ENCODE measurements around the gene FOXA3. TPM values are rescaled to one million over a fixed set of nuclear protein-coding genes. Genes with fewer than 3 reads are reported as not detected.

Gene FOXA3
- total RNA-seq, 2 donors from 2014 or later = not detected

GRCh38 chr19:45826934-45827333 is 37.2 kb upstream of the FOXA3 start:
- intact Hi-C loops (cut with DNase I) = no loop called here
- no peak for DNase-seq
- ATAC-seq = no peak

DNA sequence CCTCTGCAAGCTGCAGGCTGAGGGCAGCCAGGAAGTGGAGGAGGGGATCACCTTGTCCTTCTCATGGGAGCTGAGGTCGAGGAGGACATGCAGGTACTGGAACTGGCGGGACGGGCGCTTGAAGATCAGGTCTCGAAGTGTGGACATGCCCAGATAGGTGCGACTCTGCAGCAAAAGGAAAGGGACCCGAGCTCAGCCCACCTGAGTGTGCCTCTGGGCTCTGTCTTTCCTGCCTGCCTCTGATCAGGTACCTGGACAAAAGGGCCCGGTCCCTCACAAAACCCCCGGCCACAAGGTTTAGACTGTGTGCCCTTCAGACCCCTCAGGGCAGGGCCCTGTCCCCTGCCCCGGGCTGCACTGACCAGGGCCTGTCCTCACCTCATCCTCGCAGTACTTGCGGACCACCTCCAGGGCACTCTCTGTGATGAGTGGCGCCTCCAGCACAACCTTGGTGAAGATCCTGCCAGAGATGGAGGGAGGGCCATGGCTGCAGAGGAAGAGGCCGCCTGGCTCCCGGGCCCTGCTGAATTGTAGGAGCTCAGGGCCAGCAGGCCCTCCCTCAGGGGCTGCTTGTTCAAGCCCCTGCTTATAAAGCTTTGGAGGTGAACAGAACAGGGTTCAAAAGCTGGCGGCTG is 36.5 kb upstream of the FOXA3 start:
- ATAC-seq (no peak), DNase-seq (no peak)
- intact Hi-C loops (cut with DNase I) = no loop called here

DNA sequence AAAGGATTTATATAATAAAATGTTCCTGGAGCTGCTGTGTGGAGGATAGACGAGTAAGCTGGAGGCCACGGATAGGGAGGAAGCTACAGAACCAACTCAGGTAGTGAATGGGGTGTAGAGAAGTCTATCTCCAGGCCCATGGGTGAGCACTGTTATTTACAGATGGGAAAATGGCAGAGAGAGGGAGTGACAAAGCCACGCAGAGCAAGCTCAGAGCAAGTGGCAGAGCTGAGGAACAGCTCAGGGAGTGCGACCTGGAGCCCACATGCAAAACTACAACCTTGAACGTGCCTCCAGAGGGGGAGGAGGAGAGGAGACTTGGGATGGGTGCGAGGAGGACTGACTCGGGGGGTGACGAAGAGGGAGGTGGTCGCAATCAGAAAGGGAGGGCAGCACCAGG is 35.6 kb upstream of the FOXA3 start:
- no peak for ATAC-seq
- intact Hi-C loops (cut with DNase I) = no loop called here
- no peak for DNase-seq

DNA sequence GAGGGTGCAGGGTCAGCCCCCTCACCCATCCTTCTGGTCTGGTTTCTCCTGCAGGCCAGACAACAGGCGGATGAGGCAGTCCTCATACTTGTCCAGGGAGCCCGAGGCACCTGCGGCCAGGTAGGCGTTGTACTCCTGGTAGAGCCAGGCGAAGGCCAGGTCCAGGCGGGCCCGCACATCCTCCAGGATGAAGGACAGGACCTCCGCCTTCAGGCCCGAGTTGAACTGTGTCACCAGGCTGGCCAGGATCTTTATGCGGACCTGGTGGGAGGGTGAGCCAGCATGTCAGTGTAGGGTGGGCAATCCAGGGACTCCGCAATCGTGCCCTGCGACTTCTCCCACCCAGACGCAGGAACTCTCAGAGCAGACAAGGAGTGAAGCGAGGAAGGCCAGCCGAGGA is 35.2 kb upstream of the FOXA3 start:
- DNase-seq (no peak), ATAC-seq (no peak)
- intact Hi-C loops (cut with DNase I) = no loop called here

GRCh38 chr19:45834970-45835369 is 29.2 kb upstream of the FOXA3 start:
- ATAC-seq (no peak), DNase-seq (no peak)
- intact Hi-C loops (cut with DNase I) = no loop called here

GRCh38 chr19:45842198-45842597 is 21.9 kb upstream of the FOXA3 start:
- DNase-seq (no peak), ATAC-seq (no peak)
- intact Hi-C loops (cut with DNase I) = no loop called here

DNA sequence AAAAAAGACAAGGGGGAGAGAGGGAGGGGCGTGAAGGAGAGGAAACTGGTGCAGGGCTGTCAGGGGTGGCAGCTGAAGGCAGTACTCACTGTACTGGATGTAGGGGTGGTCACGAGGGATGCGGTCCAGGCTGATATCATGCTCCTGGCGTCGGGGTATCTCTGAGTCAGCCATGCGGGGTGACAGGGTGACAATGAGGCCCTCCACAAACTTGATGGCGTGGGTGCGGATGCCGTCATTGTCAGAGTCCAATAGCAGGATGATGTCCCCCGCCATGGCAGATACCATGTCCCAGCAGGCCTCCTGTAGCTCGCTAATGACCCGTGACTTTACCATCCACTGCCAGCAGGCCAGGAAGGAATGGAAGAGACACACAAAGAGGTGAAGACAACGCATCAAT is 16.5 kb upstream of the FOXA3 start:
- intact Hi-C loops (cut with DNase I) = no loop called here
- no peak for DNase-seq
- ATAC-seq = no peak

- intact Hi-C loops (cut with DNase I) = no loop called here
- DNase-seq = no peak
- no peak for ATAC-seq
These were observed 15.2 kb upstream of the FOXA3 start for GRCh38 chr19:45848922-45849321.

- intact Hi-C loops (cut with DNase I) = no loop called here
- ATAC-seq (no peak), DNase-seq (no peak)
These were observed 11.9 kb upstream of the FOXA3 start for GRCh38 chr19:45852145-45852750.

DNA sequence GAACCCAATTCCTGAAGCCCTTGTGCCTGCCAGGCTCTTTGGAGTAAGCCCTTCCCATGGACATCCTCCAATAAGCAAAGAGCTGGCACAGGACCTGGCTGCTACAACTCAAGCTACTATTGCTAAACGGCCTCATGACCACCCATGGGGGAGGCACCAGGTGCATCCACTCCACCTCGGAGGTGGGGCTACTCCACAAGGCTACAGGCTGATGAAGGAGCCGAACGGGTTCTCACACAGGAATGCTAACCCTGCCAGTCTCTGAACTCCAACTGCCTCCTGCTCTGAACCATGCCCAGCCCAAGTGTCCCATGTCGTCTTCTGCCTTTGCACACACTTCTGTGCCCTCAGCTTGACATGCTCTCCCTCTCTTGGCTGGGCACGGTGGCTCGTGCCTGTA is 11.1 kb upstream of the FOXA3 start:
- no peak for DNase-seq
- ATAC-seq = no peak
- intact Hi-C loops (cut with DNase I) = no loop called here

DNA sequence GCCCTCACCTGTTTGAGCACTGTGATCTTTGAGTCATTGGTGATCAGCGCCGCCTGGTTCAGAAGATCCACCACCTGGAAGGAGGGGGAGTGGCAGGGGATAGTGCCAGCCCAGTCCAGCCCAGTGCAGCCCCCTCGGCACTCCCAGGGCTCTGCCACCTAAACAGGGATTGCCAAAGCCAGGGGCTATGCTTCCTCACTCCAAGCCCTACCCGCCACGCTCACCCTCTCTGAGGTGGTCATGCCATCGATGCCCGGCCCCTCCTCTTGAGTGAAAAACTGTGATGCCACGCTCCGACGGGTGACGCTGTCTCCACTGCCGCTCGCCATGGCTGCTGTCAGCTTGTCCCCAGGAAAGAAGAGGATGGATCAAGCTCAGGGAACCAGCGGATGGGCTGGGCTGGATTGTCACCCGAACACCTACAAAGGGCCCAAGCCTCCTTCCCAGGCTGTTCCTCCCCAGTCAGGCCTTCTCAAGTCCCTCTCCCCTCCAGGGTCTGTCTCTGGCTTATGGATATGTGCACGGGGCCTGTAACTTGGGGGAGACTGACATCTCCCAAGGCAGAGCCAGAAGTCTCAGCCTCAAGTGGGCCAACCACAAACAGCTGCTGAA is 9.9 kb upstream of the FOXA3 start:
- ATAC-seq (no peak), DNase-seq (no peak)
- intact Hi-C loops (cut with DNase I) = no loop called here

DNA sequence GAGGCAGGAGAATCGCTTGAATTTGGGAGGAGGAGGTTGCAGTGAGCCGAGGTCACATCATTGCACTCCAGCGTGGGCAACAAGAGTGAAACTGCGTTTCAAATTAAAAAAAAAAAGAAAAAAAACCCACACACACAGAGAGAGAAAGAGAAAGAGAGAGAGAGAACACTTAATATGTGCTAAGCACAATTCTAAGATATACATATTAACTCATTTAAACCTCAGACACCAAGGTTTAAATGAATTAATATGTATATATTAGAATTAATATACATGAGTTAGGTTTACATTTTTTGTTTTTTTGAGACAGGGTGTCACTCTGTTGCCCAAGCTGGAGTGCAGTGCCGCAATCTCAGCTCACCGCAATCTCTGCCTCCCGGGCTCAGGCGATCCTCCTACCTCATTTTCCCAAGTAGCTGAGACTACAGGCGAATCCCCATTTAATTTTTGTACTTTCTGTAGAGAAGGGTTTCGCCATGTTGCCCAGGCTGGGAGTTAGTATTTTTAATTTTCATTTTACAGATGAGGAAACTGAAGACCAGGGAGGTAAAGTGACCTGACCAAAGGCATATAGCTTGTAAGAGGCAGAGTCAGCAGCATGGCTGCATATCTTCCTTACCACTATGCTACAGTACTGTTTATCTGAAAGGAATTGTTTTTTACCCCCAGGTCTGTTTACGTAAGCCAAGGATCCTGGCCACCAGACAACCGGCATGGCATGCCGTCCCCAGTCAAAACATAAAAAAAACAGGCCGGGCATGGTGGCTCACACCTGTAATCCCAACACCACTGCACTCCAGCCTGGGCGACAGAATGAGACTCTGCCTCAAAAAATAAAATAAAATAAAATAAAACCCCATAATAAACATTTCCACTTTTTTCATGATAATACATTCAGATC is 3.5 kb upstream of the FOXA3 start:
- ATAC-seq (no peak), DNase-seq (no peak)
- intact Hi-C loops (cut with DNase I) = no loop called here

- intact Hi-C loops (cut with DNase I) = no loop called here
- DNase-seq = no peak
- ATAC-seq = no peak
These were observed 1.9 kb upstream of the FOXA3 start for GRCh38 chr19:45862271-45862563.

DNA sequence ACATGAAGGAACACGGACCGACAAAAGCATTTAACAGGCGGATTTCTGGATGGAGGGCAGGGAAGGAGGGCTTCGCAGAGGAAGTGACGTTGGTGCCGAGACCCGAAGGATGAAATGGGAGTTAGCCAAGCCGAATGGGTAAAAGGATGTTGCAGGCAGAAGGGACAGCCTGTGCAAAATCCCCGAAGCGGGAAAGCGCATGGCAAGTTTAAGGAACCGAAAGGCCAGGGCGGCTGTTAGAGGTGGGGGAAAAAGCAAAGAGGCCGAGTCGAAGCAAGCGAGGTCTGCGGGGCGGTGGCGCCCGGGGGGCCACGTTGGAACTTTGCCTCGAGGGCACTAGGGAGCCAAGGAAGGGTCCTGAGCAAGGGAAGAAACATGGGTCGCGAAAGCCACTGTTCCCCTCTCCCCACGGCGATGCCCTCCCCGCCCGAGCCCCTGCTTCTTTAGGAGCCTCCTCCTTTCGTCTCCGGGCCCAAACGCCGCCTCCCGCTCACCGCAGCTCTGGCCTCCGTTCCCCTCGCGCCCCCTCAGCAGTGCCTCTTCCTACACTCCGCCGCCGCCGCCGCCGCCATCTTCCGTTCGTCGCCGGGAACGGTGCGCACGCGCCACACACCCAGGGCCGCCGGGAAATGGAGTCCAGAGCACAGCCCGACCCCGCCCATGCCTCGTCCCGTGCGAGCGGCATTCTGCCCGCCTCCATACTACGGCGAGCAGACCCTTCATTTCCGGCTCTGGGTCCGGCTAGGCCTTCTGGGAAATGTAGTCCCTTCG is 1.4 kb upstream of the FOXA3 start, which contains the start of gene SYMPK:
TSS of gene SYMPK (minus strand) at position 584 of the 771 bp plus-strand sequence. CDS start 8,652 bp downstream, outside the sequence.
- intact Hi-C loops (cut with DNase I) = no loop called here
- peak; percentile 99 to 100 for ATAC-seq
- peak; percentile 99 for DNase-seq

DNA sequence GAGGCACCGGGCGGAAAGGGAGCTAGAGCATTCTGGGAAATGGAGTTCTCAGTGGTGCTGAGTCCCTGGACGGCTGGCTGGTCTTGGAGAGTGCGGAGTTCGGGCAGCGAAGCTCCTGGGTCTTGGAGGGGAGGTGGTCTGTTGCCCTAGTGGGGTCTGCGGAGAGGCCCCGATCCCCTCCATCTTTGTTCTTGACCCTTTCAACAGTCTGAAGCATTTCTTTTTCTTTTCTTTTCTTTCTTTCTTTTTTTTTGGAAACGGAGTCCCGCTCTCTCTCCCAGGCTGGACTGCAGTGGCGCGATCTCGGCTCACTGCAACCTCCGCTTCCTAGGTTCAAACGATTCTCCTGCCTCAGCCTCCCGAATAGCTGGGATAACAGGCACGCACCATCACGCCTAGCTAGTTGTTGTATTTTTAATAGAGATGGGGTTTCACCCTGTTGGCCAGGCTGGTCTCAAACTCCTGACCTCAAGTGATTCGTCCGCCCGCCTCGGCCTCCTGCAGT is 739 bp upstream of the FOXA3 start:
- intact Hi-C loops (cut with DNase I) = no loop called here
- DNase-seq (no peak), ATAC-seq (no peak)

GRCh38 chr19:45864629-45865082 is 530 bp downstream of the FOXA3 start:
- intact Hi-C loops (cut with DNase I) = no loop called here
- no peak for DNase-seq
- no peak for ATAC-seq

DNA sequence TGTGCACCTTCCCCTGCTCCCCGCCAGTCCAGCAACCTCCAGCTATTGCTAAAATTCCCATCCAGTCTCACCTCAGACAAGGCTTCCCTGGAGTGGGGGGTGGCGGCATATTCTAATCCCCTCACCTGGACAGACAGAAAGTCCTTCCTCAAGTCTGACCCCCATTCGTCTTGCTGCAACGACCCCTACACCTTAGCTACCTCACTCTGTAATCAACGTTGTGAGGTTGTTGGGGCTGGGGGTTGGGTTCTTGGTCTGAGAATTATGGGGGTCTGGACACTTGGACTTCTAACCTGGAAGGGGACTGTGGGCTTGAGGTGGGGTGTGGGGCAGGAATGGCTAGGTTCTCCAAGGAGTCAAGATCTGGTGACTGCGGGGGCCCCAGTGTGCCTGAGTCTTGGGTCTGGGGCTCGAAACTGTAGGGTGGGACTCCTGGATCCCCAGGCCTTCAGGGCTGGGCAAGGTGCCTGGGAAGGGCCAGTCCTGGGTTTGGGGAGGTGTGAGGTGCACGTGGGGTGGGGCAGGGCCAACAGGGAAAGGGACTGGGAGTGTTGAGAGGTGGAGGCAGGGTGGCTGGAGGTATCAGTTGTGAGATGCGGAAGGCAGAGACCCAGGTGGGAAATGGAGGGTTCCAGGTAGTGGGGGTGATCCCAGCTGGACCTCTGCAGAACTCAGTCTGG is 1.3 kb downstream of the FOXA3 start:
- DNase-seq (no peak), ATAC-seq (no peak)
- intact Hi-C loops (cut with DNase I) = no loop called here

GRCh38 chr19:45866400-45867176 is 2.5 kb downstream of the FOXA3 start:
- no peak for ATAC-seq
- peak; percentile 12 for DNase-seq
- intact Hi-C loops (cut with DNase I) = no loop called here
